ENCODE results near the gene RHBDF2. TPM values are rescaled to one million over a fixed set of nuclear protein-coding genes. Genes with fewer than 3 reads are reported as not detected.

The RHBDF2 gene
- polyA plus RNA-seq, 1 donor, result 10.1 TPM

DNA sequence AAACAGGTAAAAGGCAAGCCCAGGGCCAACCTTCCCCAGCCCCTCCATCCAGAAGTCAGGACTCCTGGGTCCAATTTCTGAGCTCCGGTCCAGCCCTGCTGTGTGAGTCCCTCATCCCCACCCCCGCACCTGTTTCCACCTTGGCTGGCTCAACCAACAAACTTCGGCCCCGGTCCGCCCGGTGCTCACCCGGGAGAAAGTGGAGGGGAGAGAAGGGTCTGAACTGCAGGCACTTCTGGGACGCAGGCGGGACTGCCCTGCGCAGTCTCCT lies 541 bp downstream of the RHBDF2 start:
- no peak for DNase-seq

DNA sequence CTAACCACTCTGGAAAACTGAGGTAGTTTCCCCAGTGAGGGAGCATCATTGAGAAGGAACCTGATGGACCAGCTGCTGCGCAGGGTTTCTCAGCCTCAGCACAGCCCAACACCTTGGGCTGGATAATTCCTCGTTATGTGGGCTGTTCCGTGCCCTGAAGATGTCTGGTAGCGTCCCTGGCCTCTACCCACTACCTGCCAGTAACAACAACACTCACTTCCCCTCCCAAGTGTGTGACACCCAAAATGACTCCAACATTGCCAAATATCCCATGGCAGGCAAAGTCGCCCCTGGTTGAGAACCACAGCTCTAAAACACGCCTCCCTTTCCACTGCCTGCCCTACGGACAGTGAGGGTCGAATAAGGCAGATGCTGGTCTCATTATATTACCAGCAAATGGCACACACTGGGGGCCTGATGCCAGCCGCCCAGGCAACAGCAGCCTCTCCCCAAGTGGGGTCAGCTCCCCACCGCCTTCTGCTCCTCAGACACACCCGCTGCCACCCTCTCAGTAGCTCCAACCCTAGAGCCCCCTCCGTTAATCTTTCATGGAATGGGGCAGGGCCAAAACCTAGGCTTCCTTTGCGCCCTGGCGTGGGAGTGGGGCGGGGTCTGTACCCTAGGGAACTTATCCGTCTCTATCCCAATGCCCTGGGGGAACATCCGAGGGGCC lies 1.0 kb downstream of the RHBDF2 start:
- no peak for DNase-seq

DNA sequence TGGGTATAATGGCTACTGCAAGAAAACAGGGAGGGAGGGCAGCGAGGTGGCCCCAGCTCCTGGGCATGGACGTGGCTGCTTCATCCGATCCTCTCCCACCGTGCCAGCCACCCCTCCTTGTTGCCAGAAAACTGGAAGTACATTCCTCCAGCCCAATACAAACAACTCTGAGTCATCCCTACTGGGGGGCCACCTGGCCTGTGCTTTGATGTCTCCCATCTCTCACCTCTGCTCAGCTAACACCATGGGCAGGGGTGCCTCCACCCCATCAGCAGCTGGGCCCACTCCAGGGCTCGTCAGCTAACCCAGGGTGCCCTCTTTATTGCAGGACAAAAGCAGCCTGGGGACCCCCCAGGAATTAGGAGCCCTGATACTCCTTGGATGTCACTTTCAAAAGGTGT lies 2.0 kb downstream of the RHBDF2 start:
- DNase-seq, result no peak

GRCh38 chr17:76498876-76499251 lies 2.4 kb downstream of the RHBDF2 start:
- DNase-seq, result no peak

DNA sequence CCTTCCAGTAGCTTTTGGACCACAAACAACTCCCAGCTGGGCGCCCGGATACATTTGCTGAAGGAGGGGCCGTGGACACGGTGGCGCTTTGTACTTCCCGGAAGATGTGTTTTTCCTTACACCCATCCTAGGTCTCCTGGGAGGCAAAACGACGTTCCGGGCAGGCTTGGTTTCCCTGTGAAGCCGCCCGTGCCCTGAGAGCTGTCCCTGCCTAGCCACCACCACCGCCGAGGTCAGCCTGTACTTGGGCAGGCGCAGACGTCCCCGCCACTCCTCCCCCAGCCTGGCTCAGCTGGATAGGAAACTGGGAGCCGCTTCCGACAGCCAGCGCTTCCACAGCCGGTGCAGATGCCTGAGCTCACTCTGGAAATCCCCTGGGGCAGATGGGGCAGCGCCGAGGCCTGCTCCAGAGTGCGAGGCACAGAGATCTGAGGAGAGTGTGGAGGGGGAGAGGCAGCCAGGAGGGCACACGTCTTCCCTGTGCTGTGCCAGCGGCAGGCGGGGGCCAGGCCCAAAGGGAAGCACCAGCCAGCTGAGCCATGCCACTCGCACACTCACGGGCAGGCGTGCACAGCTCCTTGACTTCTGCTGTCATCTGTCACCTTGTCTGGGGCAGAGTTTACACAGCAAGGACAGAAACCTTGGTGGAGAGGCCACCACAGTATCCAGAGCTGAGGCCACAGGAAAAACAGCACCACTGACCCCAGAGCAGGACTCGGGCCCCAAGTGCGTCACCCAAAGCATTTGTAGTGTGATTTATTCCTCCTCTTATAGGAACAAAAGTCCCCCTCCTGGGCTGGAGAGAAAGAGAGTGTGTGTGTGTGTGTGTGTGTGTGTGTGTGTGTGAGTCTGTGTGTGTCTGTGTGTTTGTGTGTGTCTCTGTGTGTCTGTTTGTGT lies 3.0 kb downstream of the RHBDF2 start:
- DNase-seq, result peak; percentile 67

- DNase-seq, result no peak
Measured at GRCh38 chr17:76497699-76497978, 3.6 kb downstream of the RHBDF2 start.

- DNase-seq, result no peak
Measured at GRCh38 chr17:76496464-76496863, 4.8 kb downstream of the RHBDF2 start.

DNA sequence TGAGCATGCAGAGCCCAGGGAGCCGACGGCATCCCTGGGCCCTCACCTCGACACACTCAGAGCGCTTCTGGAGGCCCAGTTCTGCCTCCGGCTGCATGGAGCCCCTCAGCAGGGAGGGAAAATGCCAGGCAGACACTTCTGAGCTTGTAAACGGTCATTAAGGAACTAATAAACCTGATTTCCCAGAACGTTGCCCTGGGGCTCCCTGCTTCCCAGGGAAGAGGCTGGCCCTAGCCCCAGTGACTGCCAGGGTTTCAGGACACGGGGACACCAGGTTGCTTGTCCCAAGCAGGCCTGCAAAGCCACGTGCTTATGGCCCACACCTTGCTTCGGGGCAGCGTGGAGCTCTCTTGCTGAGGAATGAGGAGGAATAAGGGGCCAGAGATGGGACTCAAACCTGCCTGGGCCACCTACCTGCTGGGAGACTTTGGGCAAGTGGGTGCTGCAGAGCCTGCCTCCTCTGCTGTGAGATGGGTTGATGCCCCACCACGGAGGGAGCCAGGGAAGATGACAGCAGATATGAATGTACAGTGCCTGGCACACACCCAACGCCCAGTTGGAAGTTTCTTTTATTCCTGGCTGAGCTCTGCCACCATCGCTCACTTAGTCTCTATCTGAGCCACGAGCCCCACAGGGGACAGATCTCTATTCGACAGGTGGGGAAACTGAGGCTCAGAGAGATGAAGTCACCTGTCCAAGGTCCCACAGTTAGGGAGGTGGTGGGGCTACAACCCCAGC lies 5.4 kb downstream of the RHBDF2 start:
- DNase-seq, result no peak

DNA sequence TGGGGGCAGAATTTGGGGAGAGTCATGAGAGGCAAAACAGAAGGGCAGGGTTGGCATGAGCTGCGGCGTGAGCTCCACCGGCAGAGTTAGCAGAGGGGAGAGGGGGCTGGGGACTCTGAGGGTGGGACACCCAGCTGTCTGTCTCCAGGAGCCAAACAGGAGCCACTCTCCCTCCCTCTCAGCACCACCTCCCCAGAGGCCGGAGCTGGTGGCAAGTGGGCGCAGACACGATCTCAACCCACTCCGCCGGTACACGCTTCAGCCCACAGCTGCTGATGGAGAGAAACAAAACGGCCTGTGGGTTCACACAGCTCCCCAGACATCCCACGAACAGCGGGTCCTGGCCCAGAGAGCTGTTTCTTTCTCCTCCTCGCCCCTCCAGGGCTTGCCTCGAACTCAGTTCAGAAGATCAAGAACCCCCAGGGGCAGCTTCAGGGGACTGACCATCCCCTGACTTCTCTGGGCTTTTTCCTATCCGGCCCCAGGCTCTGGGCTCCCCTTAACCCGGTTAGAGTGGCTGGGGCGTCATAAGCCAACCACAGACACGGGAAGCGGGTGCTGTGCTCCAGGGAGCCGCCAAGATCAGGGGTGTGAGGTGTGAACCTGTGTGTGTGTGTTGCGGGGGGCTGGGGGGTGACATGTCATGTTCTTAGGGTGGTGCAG lies 7.6 kb downstream of the RHBDF2 start:
- no peak for DNase-seq

GRCh38 chr17:76492989-76493501 lies 8.2 kb downstream of the RHBDF2 start:
- DNase-seq, result peak; percentile 54

GRCh38 chr17:76492123-76492988 lies 8.9 kb downstream of the RHBDF2 start:
- DNase-seq, result no peak

GRCh38 chr17:76491271-76492122 lies 9.7 kb downstream of the RHBDF2 start:
- no peak for DNase-seq

GRCh38 chr17:76490112-76490710 lies 11.0 kb downstream of the RHBDF2 start:
- no peak for DNase-seq

GRCh38 chr17:76487451-76488192 lies 13.6 kb downstream of the RHBDF2 start:
- DNase-seq, result no peak

DNA sequence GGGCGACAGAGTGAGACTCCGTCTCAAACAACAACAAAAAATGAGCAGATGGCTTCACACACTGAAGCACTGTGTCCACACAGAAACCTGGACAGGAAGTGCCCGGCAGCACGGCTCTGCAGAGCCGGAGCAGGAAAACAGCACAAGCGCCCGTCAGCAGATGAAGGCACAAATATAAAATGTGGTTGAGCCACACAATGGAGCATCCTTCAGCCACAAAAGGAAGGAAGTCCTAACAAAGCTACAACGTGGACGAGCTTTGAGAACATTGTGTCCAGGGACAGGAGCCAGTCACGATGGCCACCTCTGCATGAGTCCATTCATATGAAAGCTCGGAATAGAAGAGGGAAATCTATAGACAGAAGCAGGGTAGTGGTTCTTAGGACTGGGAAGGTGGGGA lies 15.7 kb downstream of the RHBDF2 start:
- no peak for DNase-seq

DNA sequence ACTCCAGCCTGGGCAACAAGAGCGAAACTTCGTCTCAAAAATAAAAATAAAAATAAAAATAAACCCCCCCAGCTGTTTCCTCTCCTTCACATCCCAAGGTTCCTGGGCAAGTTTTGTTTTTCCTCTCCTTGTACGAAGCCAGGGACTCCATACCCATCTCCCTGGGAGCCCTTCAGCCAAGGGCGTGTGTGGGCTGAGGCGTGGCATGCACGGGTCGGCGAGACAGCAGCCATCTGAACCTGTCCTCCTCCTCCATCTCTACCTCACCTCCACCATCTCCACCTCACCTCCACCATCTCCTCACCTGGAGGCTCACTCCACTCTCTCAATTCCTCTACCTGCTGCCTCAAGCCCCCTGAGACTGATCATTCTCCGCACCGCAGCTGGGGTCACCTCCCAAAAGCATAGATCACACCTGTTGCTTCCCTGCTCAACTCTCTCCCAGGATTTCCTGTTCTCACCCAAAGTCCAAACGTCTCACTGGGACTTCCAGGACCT lies 16.9 kb downstream of the RHBDF2 start:
- DNase-seq, result no peak

- no peak for DNase-seq
Measured at GRCh38 chr17:76481071-76481655, 20.1 kb downstream of the RHBDF2 start.

DNA sequence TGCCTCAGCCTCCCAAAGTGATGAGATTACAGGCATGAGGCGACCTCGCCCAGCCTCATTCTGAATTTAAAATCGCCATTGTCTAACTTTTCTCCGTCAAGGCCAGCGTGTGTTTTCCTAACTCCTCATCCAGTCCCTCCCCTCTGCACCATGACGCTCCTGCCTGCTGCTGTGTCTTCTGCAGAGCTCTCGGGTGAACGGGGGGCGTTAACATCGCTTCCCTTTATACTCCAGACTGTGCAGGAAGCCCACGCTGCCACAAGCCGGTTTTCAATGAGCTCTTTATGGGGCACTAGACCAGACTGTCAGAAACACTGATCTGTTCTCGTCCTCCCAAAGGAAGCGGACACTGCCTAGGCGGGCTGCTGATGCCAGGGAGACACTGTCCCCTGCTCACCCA lies 20.6 kb downstream of the RHBDF2 start:
- peak; percentile 57 for DNase-seq

- DNase-seq, result no peak
Measured at GRCh38 chr17:76479515-76480060, 21.6 kb downstream of the RHBDF2 start.
